Hepatocyte (in vitro differentiated cells): ENCODE data around the gene SLC35E2B.
"Not testable (repeated sequence)": the region's sequence is repeated elsewhere in the genome, so short reads cannot be mapped to it uniquely, and the experiment has no call there.

Experiments used
- CTCF ChIP-seq: fragments of 200-600 bp; sonication (generic); IDR thresholded peaks from 2 replicates; pipeline ENCODE4 v1.5.1; 2016; ENCODE audit warnings: antibody characterized with exemption, mild to moderate bottlenecking; ENCODE audit not compliant: poor library complexity
- EZH2 ChIP-seq: fragments of 200-600 bp; sonication (generic); IDR thresholded peaks from 2 replicates; pipeline ENCODE4 v1.6.1; 2016; ENCODE audit warnings: antibody characterized with exemption, mild to moderate bottlenecking, borderline replicate concordance
- EZH2phosphoT487 ChIP-seq: fragments of 200-600 bp; sonication (generic); IDR thresholded peaks from one replicate; pipeline ENCODE4 v1.6.1; 2018; ENCODE audit warnings: antibody characterized with exemption, mild to moderate bottlenecking, low read depth, moderate library complexity; ENCODE audit not compliant: unreplicated experiment, severe bottlenecking

DNA sequence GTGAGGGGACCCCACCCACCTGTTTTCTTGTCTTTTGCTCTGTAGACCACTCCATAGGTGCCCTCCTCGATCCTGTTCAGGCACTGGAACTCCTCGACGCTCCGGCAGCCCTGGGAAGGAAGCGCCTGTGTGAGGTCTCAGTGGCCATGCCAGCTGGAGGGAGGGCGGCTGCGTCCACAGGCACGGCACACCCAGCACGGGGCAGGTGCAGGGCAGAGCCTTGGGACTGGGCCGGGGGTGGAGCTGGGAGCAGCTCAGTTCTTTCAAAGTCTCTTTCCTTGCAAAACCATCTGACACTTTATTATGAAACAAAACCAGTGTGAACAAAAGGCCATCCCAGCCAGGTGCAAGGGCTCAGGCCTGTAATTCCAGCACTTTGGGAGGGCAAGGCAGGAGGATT is 13.0 kb upstream of the SLC35E2B start:
- not testable (repeated sequence) for TF ChIP-seq CTCF, EZH2, EZH2phosphoT487
